Loucy (cell line): ENCODE results near the gene ARHGAP11B.
"Not testable (repeated sequence)": the region's sequence is repeated elsewhere in the genome, so short reads cannot be mapped to it uniquely, and the experiment has no call there.

Experiments used
- H2AFZ ChIP-seq: fragments of 200-600 bp; sonication (generic); 2 replicates; pipeline ENCODE4 v1.6.0; 2016; ENCODE audit warnings: antibody characterized with exemption, mild to moderate bottlenecking, low read length, moderate library complexity
- H3F3A ChIP-seq: fragments of 200-600 bp; 2 replicates; pipeline ENCODE4 v1.6.0; 2016; ENCODE audit warnings: antibody characterized with exemption, low read depth, mild to moderate bottlenecking
- H3K27me3 ChIP-seq: fragments of 200-600 bp; sonication (generic); 2 replicates; pipeline ENCODE4 v1.6.1; 2014; ENCODE audit warnings: low read length, mild to moderate bottlenecking; ENCODE audit not compliant: insufficient read depth, poor library complexity, severe bottlenecking
- H3K36me3 ChIP-seq: fragments of 200-600 bp; sonication (generic); 2 replicates; pipeline ENCODE4 v1.6.1; 2016; ENCODE audit warnings: low read length; ENCODE audit not compliant: insufficient read depth
- H3K4me1 ChIP-seq: fragments of 200-600 bp; sonication (generic); 2 replicates; pipeline ENCODE4 v1.5.1; 2014; ENCODE audit warnings: low read length, mild to moderate bottlenecking; ENCODE audit not compliant: insufficient read depth, poor library complexity, severe bottlenecking
- H3K4me2 ChIP-seq: fragments of 200-600 bp; sonication (generic); 2 replicates; pipeline ENCODE4 v1.6.0; 2014; ENCODE audit warnings: antibody characterized with exemption, low read length, low read depth, mild to moderate bottlenecking; ENCODE audit not compliant: poor library complexity, severe bottlenecking
- H3K4me3 ChIP-seq: fragments of 200-600 bp; sonication (generic); 2 replicates; pipeline ENCODE4 v1.5.1; 2014; ENCODE audit warnings: low read length, mild to moderate bottlenecking, mixed read lengths; ENCODE audit not compliant: poor library complexity, severe bottlenecking
- H3K79me2 ChIP-seq: fragments of 200-600 bp; sonication (generic); 2 replicates; pipeline ENCODE4 v1.6.1; 2014; ENCODE audit warnings: low read length; ENCODE audit not compliant: insufficient read depth
- H3K9ac ChIP-seq: fragments of 200-600 bp; sonication (generic); 2 replicates; pipeline ENCODE4 v1.6.0; 2014; ENCODE audit warnings: mild to moderate bottlenecking, low read depth, low read length, moderate library complexity; ENCODE audit not compliant: poor library complexity, severe bottlenecking
- H3K9me2 ChIP-seq: fragments of 200-600 bp; sonication (generic); replicated peaks from 2 replicates; pipeline ENCODE4 v1.6.1; 2016; ENCODE audit warnings: low read depth, low read length, mixed read lengths
- H3K9me3 ChIP-seq: fragments of 200-600 bp; sonication (generic); 2 replicates; pipeline ENCODE4 v1.6.1; 2014; ENCODE audit warnings: mild to moderate bottlenecking, antibody characterized with exemption, low read length, low read depth; ENCODE audit not compliant: insufficient read depth
- H4K20me1 ChIP-seq: fragments of 200-600 bp; sonication (generic); 2 replicates; pipeline ENCODE4 v1.6.0; 2014; ENCODE audit warnings: antibody characterized with exemption, low read length, mild to moderate bottlenecking; ENCODE audit not compliant: insufficient read depth, poor library complexity, severe bottlenecking
- EZH2phosphoT487 ChIP-seq: fragments of 200-600 bp; IDR thresholded peaks from 2 replicates; pipeline ENCODE4 v1.6.1; 2018; ENCODE audit warnings: antibody characterized with exemption, mild to moderate bottlenecking, moderate library complexity, borderline replicate concordance
- TF ChIP-seq, protein P1 (sequence below): fragments of 200-600 bp; sonication (generic); conservative IDR thresholded peaks from 2 replicates; pipeline ENCODE4 v1.5.1; 2014; ENCODE audit warnings: mild to moderate bottlenecking, antibody characterized with exemption, low read length

ARHGAP11B gene

DNA sequence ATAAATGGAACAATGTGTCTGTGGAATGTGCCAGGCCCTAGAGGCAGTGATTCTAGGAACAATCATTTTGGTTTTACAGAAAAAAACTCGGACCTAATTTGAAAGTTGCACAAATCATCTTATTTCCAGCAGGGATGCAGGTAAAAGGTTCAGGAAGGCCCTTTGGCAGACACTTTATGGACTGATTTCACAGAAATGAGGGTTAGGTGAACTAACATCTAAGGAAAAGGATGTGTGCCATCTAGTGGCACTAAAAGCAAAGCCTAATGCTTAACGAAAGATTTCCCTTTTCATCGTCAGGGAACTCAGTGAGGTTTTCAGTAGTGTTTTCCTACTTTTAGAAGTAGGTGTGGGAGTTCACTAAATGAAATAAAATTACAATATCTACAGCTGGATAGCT lies 4.6 kb upstream of the ARHGAP11B start:
- H3K9me2 ChIP-seq, H3K9me3 ChIP-seq, H3K4me2 ChIP-seq, H3F3A ChIP-seq, H3K27me3 ChIP-seq, H2AFZ ChIP-seq, H3K4me3 ChIP-seq, H4K20me1 ChIP-seq, H3K9ac ChIP-seq, H3K36me3 ChIP-seq, H3K4me1 ChIP-seq: not testable (repeated sequence)
- peaks cover 25% of the 10 kb centered on the region for H3K79me2 ChIP-seq

GRCh38 chr15:30626194-30626565 lies 252 bp downstream of the ARHGAP11B start:
- not testable (repeated sequence) for H3F3A ChIP-seq, H3K27me3 ChIP-seq, H3K36me3 ChIP-seq, H3K9me3 ChIP-seq, H3K9me2 ChIP-seq
- H3K4me1 ChIP-seq = peaks cover 21% of the 10 kb centered on the region
- H3K4me3 ChIP-seq = peak overlapping the region; percentile 87
- H3K4me2 ChIP-seq = peak overlapping the region; percentile 96
- H3K9ac ChIP-seq = peak overlapping the region; percentile 99
- peaks cover 72% of the 10 kb centered on the region for H3K79me2 ChIP-seq
- TF ChIP-seq, protein P1, sequence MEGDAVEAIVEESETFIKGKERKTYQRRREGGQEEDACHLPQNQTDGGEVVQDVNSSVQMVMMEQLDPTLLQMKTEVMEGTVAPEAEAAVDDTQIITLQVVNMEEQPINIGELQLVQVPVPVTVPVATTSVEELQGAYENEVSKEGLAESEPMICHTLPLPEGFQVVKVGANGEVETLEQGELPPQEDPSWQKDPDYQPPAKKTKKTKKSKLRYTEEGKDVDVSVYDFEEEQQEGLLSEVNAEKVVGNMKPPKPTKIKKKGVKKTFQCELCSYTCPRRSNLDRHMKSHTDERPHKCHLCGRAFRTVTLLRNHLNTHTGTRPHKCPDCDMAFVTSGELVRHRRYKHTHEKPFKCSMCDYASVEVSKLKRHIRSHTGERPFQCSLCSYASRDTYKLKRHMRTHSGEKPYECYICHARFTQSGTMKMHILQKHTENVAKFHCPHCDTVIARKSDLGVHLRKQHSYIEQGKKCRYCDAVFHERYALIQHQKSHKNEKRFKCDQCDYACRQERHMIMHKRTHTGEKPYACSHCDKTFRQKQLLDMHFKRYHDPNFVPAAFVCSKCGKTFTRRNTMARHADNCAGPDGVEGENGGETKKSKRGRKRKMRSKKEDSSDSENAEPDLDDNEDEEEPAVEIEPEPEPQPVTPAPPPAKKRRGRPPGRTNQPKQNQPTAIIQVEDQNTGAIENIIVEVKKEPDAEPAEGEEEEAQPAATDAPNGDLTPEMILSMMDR = 0 out of 2 replicates have a peak, but pooled peaks have one; percentile 3
- H4K20me1 ChIP-seq = peaks cover 18% of the 10 kb centered on the region
- peak overlapping the region; percentile 65 for H2AFZ ChIP-seq

DNA sequence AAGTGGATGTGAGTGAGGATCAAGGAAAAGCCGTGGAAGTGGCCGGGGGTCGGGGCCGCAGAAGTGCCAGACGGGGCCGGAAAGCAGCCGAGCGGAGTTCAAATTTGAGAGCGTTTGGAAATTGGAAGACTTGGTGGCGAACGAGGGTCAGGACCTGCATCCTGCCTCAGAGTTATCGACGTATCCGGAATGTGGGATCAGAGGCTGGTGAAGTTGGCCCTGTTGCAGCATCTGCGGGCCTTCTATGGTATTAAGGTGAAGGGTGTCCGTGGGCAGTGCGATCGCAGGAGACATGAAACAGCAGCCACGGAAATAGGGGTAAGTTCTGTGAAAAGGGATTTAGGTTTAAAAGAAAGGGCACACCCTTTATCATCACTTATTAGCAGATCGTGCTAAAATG lies 704 bp downstream of the ARHGAP11B start:
- H3F3A ChIP-seq, H3K9me3 ChIP-seq, H3K9me2 ChIP-seq, H3K27me3 ChIP-seq, H3K36me3 ChIP-seq: not testable (repeated sequence)
- Histone ChIP-seq H2AFZ (peak overlapping the region; percentile 65), H3K79me2 (peaks cover 76% of the 10 kb centered on the region), H3K9ac (peak overlapping the region; percentile 99), H3K4me3 (peak overlapping the region; percentile 87), H3K4me1 (peaks cover 21% of the 10 kb centered on the region), H4K20me1 (peaks cover 23% of the 10 kb centered on the region), H3K4me2 (peak overlapping the region; percentile 96)

DNA sequence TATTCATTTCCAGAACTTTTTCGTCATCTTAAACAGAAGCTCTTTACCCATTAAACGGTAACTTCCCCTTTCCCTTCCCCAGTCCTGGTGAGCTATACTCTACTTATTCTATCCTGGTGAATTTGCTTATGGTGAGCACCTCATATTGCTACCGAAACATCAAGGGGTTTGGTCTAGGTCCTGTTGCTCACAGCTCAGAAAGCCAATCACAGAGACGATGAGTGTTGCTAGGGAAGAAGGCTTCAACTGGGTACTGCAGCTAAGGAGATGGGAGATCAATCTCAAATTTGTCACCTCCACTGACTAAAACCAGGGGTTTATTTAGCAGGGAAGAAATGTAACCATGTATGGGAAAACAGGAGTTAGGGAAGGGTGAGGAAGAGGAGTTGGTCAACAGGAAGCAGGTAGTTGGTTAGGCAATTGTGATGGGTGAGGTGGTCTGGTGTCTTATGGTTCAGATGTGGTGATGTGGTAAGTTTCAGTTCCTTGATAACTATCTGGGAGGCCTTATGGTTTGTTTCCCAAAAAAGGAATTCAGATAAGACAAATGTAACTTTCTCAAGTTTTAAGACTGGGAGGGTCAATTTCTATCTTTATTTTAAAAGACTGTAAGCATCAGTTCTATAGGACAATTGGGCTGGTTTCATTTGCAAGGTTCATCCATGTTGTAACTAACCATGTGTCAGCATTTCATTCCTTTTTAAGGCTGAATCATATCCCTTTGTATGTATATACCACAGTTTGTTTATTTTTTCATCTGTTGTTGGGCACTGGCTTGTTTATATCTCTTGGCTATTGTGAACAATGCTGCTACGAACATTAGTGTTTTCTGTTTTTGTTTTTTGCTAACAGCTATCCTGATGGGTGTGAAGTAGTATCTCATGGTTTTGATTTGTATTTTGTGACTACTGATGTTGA lies 24.3 kb downstream of the ARHGAP11B start:
- no peak overlapping the region for H2AFZ ChIP-seq
- peaks cover 76% of the 10 kb centered on the region for H3K79me2 ChIP-seq
- H3K4me1 ChIP-seq = peaks cover 17% of the 10 kb centered on the region
- H3K9ac ChIP-seq = no peak overlapping the region
- H3K4me2 ChIP-seq = peak overlapping the region; percentile 30
- H3K9me3 ChIP-seq = no peaks in the 10 kb centered on the region
- H3F3A ChIP-seq = no peaks in the 10 kb centered on the region
- H3K27me3 ChIP-seq = no peaks in the 10 kb centered on the region
- H3K36me3 ChIP-seq = peaks cover 66% of the 10 kb centered on the region
- TF ChIP-seq EZH2phosphoT487 = no peak
- TF ChIP-seq, protein P1 = no peak
- no peaks in the 10 kb centered on the region for H3K9me2 ChIP-seq
- no peak overlapping the region for H3K4me3 ChIP-seq
- peaks cover 43% of the 10 kb centered on the region for H4K20me1 ChIP-seq
